ENCODE data around the gene PRDM5. TPM values are rescaled to one million over a fixed set of nuclear protein-coding genes. Genes with fewer than 3 reads are reported as not detected.
"Not testable (repeated sequence)": the region's sequence is repeated elsewhere in the genome, so short reads cannot be mapped to it uniquely, and the experiment has no call there.

The PRDM5 gene
- total RNA-seq, 1 donor from 2014 or later, result 7.3 TPM

GRCh38 chr4:120753854-120754253 is 168.7 kb downstream of the PRDM5 start:
- no peak overlapping the region for H3K4me3 ChIP-seq (ENCODE audit: low read depth, low read length)
- no peak for TF ChIP-seq CTCF (IDR thresholded peaks at IDR 0.05; ENCODE audit: insufficient read depth, low read length, poor library complexity, severe bottlenecking)
- H3K27me3 ChIP-seq (ENCODE audit: control insufficient read depth, insufficient read depth, low read length), result no peaks in the 10 kb centered on the region
- DNase-seq (ENCODE audit: low read depth), result no peak
- H3K36me3 ChIP-seq (ENCODE audit: control insufficient read depth, insufficient read depth, low read length), result no peaks in the 10 kb centered on the region

GRCh38 chr4:120750152-120750525 is 172.4 kb downstream of the PRDM5 start:
- no peaks in the 10 kb centered on the region for H3K27me3 ChIP-seq (ENCODE audit: control insufficient read depth, insufficient read depth, low read length)
- DNase-seq (ENCODE audit: low read depth), result no peak
- TF ChIP-seq CTCF (IDR thresholded peaks at IDR 0.05; ENCODE audit: insufficient read depth, low read length, poor library complexity, severe bottlenecking), result no peak
- H3K36me3 ChIP-seq (ENCODE audit: control insufficient read depth, insufficient read depth, low read length), result no peaks in the 10 kb centered on the region
- H3K4me3 ChIP-seq (ENCODE audit: low read depth, low read length), result no peak overlapping the region

GRCh38 chr4:120749445-120750151 is 172.9 kb downstream of the PRDM5 start:
- H3K36me3 ChIP-seq (ENCODE audit: control insufficient read depth, insufficient read depth, low read length), result no peaks in the 10 kb centered on the region
- no peaks in the 10 kb centered on the region for H3K27me3 ChIP-seq (ENCODE audit: control insufficient read depth, insufficient read depth, low read length)
- no peak overlapping the region for H3K4me3 ChIP-seq (ENCODE audit: low read depth, low read length)
- TF ChIP-seq CTCF (IDR thresholded peaks at IDR 0.05; ENCODE audit: insufficient read depth, low read length, poor library complexity, severe bottlenecking), result no peak
- DNase-seq (ENCODE audit: low read depth), result no peak

- H3K27me3 ChIP-seq (ENCODE audit: control insufficient read depth, insufficient read depth, low read length); H3K36me3 ChIP-seq (ENCODE audit: control insufficient read depth, insufficient read depth, low read length); H3K4me3 ChIP-seq (ENCODE audit: low read depth, low read length); DNase-seq (ENCODE audit: low read depth): not testable (repeated sequence)
These were observed 180.9 kb downstream of the PRDM5 start for GRCh38 chr4:120741636-120742035.

GRCh38 chr4:120736312-120736711 is 186.2 kb downstream of the PRDM5 start:
- no peak for TF ChIP-seq CTCF (IDR thresholded peaks at IDR 0.05; ENCODE audit: insufficient read depth, low read length, poor library complexity, severe bottlenecking)
- no peaks in the 10 kb centered on the region for H3K27me3 ChIP-seq (ENCODE audit: control insufficient read depth, insufficient read depth, low read length)
- no peaks in the 10 kb centered on the region for H3K36me3 ChIP-seq (ENCODE audit: control insufficient read depth, insufficient read depth, low read length)
- DNase-seq (ENCODE audit: low read depth), result no peak
- no peak overlapping the region for H3K4me3 ChIP-seq (ENCODE audit: low read depth, low read length)

- TF ChIP-seq CTCF (IDR thresholded peaks at IDR 0.05; ENCODE audit: insufficient read depth, low read length, poor library complexity, severe bottlenecking), result no peak
- DNase-seq (ENCODE audit: low read depth), result no peak
- Histone ChIP-seq H3K27me3 (ENCODE audit: control insufficient read depth, insufficient read depth, low read length) (no peaks in the 10 kb centered on the region), H3K4me3 (ENCODE audit: low read depth, low read length) (no peak overlapping the region), H3K36me3 (ENCODE audit: control insufficient read depth, insufficient read depth, low read length) (no peaks in the 10 kb centered on the region)
These were observed 188.6 kb downstream of the PRDM5 start for GRCh38 chr4:120733968-120734367.
